ENCODE results near the gene TESPA1. TPM values are rescaled to one million over a fixed set of nuclear protein-coding genes. Genes with fewer than 3 reads are reported as not detected.

TESPA1 gene
- polyA plus RNA-seq, 1 of the 3 experiments (the other 2 are of a cell fraction) = not detected

- CTCF ChIA-PET = no interaction called here
- Histone ChIP-seq H3K9me2 (no peaks in the 10 kb centered on the region), H3K36me3 (replicated peaks in 1 of 2; ENCODE audit: control insufficient read depth in 1 of 2, insufficient read depth in 2 of 2, low read length in 1 of 2) (no peaks in the 10 kb centered on the region), H3F3A (replicated peaks; ENCODE audit: insufficient read depth) (no peaks in the 10 kb centered on the region), H4K20me1 (ENCODE audit: insufficient read depth) (no peaks in the 10 kb centered on the region), H3K9me3 (no peaks in the 10 kb centered on the region), H3K79me2 (ENCODE audit: insufficient read depth) (no peaks in the 10 kb centered on the region), H3K4me2 (no peak overlapping the region), H3K9ac (no peak overlapping the region), H3K27ac (ENCODE audit: low read depth in 2 of 2, low read length in 1 of 2) (no peak overlapping the region), H3K4me3 (ENCODE audit: low read depth in 2 of 2, low read length in 1 of 2) (no peak overlapping the region), H2AFZ (ENCODE audit: low read depth) (no peak overlapping the region), H3K4me1 (ENCODE audit: control insufficient read depth in 1 of 2, insufficient read depth in 2 of 2, low read depth in 1 of 2, low read length in 1 of 2) (no peaks in the 10 kb centered on the region), H3K27me3 (ENCODE audit: insufficient read depth) (peaks cover 10% of the 10 kb centered on the region; the same call in 1 of the 2 replicates)
- TF ChIP-seq TEAD4 (IDR thresholded peaks at IDR 0.05; ENCODE audit: borderline replicate concordance, insufficient read depth) (no peak), IRF3 (IDR thresholded peaks at IDR 0.05; ENCODE audit: low read depth, low read length) (no peak), MAX (IDR thresholded peaks at IDR 0.05; ENCODE audit: low read depth) (no peak)
- whole genome bisulfite sequencing (ENCODE audit: low lambda C conversion rate) = 19% methylated on average over 21 of the region's 21 CpGs
- POLR2A ChIA-PET = no interaction called here
- DNase-seq = no peak
These were observed 67.5 kb downstream of the TESPA1 start for GRCh38 chr12:54917001-54917488.

Other genes with a start within 250 kb of the TESPA1 start
- not detected in 2 replicates for gene MUCL1, start 130.2 kb downstream of the TESPA1 start, polyA plus RNA-seq (2012; rRNA removed)
- not detected in 2 replicates for gene NEUROD4, start 35.2 kb upstream of the TESPA1 start, polyA plus RNA-seq (2012; rRNA removed)
- not detected in 2 replicates for gene OR9K2, start 141.6 kb upstream of the TESPA1 start, polyA plus RNA-seq (2012; rRNA removed)
- not detected in 2 replicates for gene OR10A7, start 236.3 kb upstream of the TESPA1 start, polyA plus RNA-seq (2012; rRNA removed)